Psoas muscle (tissue), 8 donors: ENCODE results near the gene GRIN2A. TPM values are rescaled to one million over a fixed set of nuclear protein-coding genes. Genes with fewer than 3 reads are reported as not detected.

Experiments
- ATAC-seq, 4 donors: fragments of 200-7000 bp; cut with Tn5 transposase; one replicate each; pipeline ENCODE4 v1.9.1; 2020; ENCODE audit warnings: moderate library complexity in 3 of 4, mild to moderate bottlenecking in 2 of 4
- DNase-seq, 2 donors: peaks; one replicate each; pipeline ENCODE4 v3.0.0-alpha.2; 2020
- H3K27ac ChIP-seq: fragments of 200-600 bp; one replicate; pipeline ENCODE4 v1.8.0; 2022
- H3K27me3 ChIP-seq, 3 donors: fragments of 200-600 bp in 1 of 3; one replicate each; pipeline versions ENCODE4 v1.6.1 to v1.8.0; 2013 to 2022; ENCODE audit warnings: low read length in 2 of 3, mild to moderate bottlenecking in 2 of 3, moderate library complexity in 1 of 3; ENCODE audit not compliant: insufficient read depth in 3 of 3
- H3K36me3 ChIP-seq, 2 donors: fragments of 200-600 bp in 1 of 2; one replicate each; pipeline versions ENCODE4 v1.6.1 to v1.8.0; 2013 to 2022; ENCODE audit warnings: low read depth in 1 of 2, mild to moderate bottlenecking in 1 of 2, moderate library complexity in 1 of 2; ENCODE audit not compliant: insufficient read depth in 1 of 2
- H3K4me1 ChIP-seq: fragments of 200-600 bp; one replicate; pipeline ENCODE4 v1.8.0; 2022
- H3K4me3 ChIP-seq: fragments of 200-600 bp; one replicate; pipeline ENCODE4 v1.8.0; 2022; ENCODE audit warnings: mild to moderate bottlenecking
- H3K9me3 ChIP-seq: fragments of 200-600 bp; one replicate; pipeline ENCODE4 v1.8.0; 2022
- WGBS, 3 donors: extraction: QIAGEN DNeasy Blood & Tissue Kit; methylation state at CpG; one replicate each; pipeline versions ENCODE4 v1.1.6 to v1.1.7; 2013; 5-methylcytosine and 5-hydroxymethylcytosine counted together
- intact Hi-C, 2 donors: fragments of 100-400 bp; cut with DNase I; formaldehyde crosslinking; loops; one replicate each; pipeline versions ENCODE4 v1.11.0 to v1.14.2; 2022
- polyA plus RNA-seq, 3 donors: library from polyadenylated mRNA; stranded (reverse); fragments of 200-250 nt; gene quantifications; one replicate each; pipeline ENCODE4 v1.2.3, GENCODE V29; 2013
- total RNA-seq, 4 donors: library from RNA; stranded (reverse); fragmentation: NEBNext Ultra II Directional in 2 of 4; extraction: Animal tissue kit (Norgen Biotek cat#: 25700) in 2 of 4; gene quantifications; one replicate each; pipeline versions ENCODE4 v1.2.1 to v1.2.4, GENCODE V29; 2021 to 2023
- TF ChIP-seq, protein P1 (sequence below): fragments of 200-600 bp; IDR thresholded peaks from one replicate; pipeline ENCODE4 v1.8.0; 2022; ENCODE audit warnings: antibody characterized with exemption
- donor health status: healthy with polysubstance abuse.
- donor health status: DM: no; HTN: no; CAD: no; lungs with moderate emphysema.
- donor health status: Bipolar disorder and iron deficiency.
- donor health status: healthy.
- donor health status: DM: yes; HTN: yes; CAD: no.
- donor health status: DM: no; HTN: no; CAD: no.
- donor health status: DM: no; HTN: no; CAD: no.
- donor health status: DM: yes; HTN: yes; CAD: no.

The GRIN2A gene
- total and polyA plus RNA-seq, 7 donors, result 0.01 to 0.62 (median 0.17) TPM; not detected in 2

- intact Hi-C loops, result no loop called here
- Histone ChIP-seq H3K27me3 (peaks cover 0 to 9% (median 6%) of the 10 kb centered on the region in 3 donors), H3K4me3 (no peak overlapping the region), H3K4me1 (no peaks in the 10 kb centered on the region), H3K9me3 (no peaks in the 10 kb centered on the region), H3K36me3 (no peaks in the 10 kb centered on the region), H3K27ac (no peak overlapping the region)
- ATAC-seq, result no peak
- TF ChIP-seq, protein P1, sequence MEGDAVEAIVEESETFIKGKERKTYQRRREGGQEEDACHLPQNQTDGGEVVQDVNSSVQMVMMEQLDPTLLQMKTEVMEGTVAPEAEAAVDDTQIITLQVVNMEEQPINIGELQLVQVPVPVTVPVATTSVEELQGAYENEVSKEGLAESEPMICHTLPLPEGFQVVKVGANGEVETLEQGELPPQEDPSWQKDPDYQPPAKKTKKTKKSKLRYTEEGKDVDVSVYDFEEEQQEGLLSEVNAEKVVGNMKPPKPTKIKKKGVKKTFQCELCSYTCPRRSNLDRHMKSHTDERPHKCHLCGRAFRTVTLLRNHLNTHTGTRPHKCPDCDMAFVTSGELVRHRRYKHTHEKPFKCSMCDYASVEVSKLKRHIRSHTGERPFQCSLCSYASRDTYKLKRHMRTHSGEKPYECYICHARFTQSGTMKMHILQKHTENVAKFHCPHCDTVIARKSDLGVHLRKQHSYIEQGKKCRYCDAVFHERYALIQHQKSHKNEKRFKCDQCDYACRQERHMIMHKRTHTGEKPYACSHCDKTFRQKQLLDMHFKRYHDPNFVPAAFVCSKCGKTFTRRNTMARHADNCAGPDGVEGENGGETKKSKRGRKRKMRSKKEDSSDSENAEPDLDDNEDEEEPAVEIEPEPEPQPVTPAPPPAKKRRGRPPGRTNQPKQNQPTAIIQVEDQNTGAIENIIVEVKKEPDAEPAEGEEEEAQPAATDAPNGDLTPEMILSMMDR, result no peak
- DNase-seq, result no peak
- WGBS, 3 donors, result 21 to 39% (median 32%) methylated on average over 3 of the region's 3 CpGs
These were observed 360.9 kb downstream of the GRIN2A start for GRCh38 chr16:9821331-9821730.

GRCh38 chr16:9820476-9821246 is 361.6 kb downstream of the GRIN2A start:
- Histone ChIP-seq H3K27me3 (peaks cover 0 to 9% (median 6%) of the 10 kb centered on the region in 3 donors), H3K4me3 (no peak overlapping the region), H3K9me3 (no peaks in the 10 kb centered on the region), H3K36me3 (no peaks in the 10 kb centered on the region), H3K4me1 (no peaks in the 10 kb centered on the region), H3K27ac (no peak overlapping the region)
- intact Hi-C loops, result no loop called here
- WGBS, 3 donors, result 37 to 40% (median 39%) methylated on average over 8 of the region's 8 CpGs
- DNase-seq (no peak), ATAC-seq (no peak)
- TF ChIP-seq, protein P1, result no peak

GRCh38 chr16:9818702-9819101 is 363.5 kb downstream of the GRIN2A start:
- DNase-seq (no peak), ATAC-seq (no peak)
- no peak overlapping the region for H3K4me3 ChIP-seq
- TF ChIP-seq, protein P1, result no peak
- H3K27ac ChIP-seq, result no peak overlapping the region
- no peaks in the 10 kb centered on the region for H3K9me3 ChIP-seq
- intact Hi-C loops, result no loop called here
- no peaks in the 10 kb centered on the region for H3K36me3 ChIP-seq
- H3K27me3 ChIP-seq, result peaks cover 0 to 10% (median 6%) of the 10 kb centered on the region in 3 donors
- 95 to 97% (median 96%) methylated on average over 1 of the region's 1 CpG for WGBS, 3 donors
- no peaks in the 10 kb centered on the region for H3K4me1 ChIP-seq

GRCh38 chr16:9817586-9817985 is 364.6 kb downstream of the GRIN2A start:
- 20 to 25% (median 22%) methylated on average over 4 of the region's 4 CpGs for WGBS, 3 donors
- no peak for ATAC-seq
- TF ChIP-seq, protein P1, result no peak

DNA sequence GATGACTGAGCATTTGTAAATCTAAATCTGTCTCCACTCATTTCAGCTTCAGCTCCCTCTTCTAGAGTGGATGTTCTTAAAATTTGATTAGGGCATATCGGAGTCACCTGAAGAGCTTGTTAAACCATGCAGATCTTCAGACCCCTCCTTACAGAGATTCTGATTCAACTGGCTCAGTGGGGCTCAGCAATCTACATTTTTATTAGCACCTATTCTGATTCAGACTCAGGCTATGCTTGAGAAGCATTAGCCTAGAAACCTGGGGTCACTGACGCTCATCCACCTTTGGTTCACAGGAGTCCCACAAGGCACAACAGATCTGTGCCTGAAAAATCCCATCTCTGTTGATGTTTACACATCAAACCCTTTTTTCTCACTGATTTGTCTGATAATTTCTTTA is 365.6 kb downstream of the GRIN2A start:
- Histone ChIP-seq H3K4me1 (no peaks in the 10 kb centered on the region), H3K4me3 (no peak overlapping the region), H3K27me3 (peaks cover 0 to 4% (median 0%) of the 10 kb centered on the region in 3 donors), H3K36me3 (no peaks in the 10 kb centered on the region), H3K9me3 (no peaks in the 10 kb centered on the region), H3K27ac (no peak overlapping the region)
- DNase-seq (no peak), ATAC-seq (no peak)
- intact Hi-C loops, result no loop called here
- TF ChIP-seq, protein P1, result no peak
- WGBS, 3 donors, result 43 to 56% (median 47%) methylated on average over 2 of the region's 2 CpGs

More at GRCh38 chr16:9817586-9817985, 364.6 kb downstream of the GRIN2A start:
- Histone ChIP-seq H3K9me3 (no peaks in the 10 kb centered on the region), H3K36me3 (no peaks in the 10 kb centered on the region), H3K27me3 (peaks cover 0 to 6% (median 3%) of the 10 kb centered on the region in 3 donors), H3K27ac (no peak overlapping the region), H3K4me1 (no peaks in the 10 kb centered on the region), H3K4me3 (no peak overlapping the region)
- intact Hi-C loops, result no loop called here
- no peak for DNase-seq
